Keratinocyte (primary cell): Measurements from ENCODE around the gene CDK17.

Source experiments
- CTCF ChIP-seq, 3 experiments: IDR thresholded peaks in 1 of 3; conservative IDR thresholded peaks in 1 of 3; optimal IDR thresholded peaks in 1 of 3; 2 replicates in 2 of 3; 3 replicates in 1 of 3; pipeline versions ENCODE3 to v1.5.1; 2011; ENCODE audit warnings: low read length in 3 of 3, mild to moderate bottlenecking in 3 of 3, moderate library complexity in 2 of 3, control low read depth in 1 of 3, inconsistent platforms in 1 of 3; ENCODE audit not compliant: insufficient read depth in 2 of 3; ENCODE audit errors: extremely low read depth in 1 of 3
- EZH2 ChIP-seq: IDR thresholded peaks from one replicate; pipeline ENCODE4 v1.6.1; 2012; ENCODE audit warnings: inconsistent platforms, mild to moderate bottlenecking, low read length, moderate library complexity

GRCh38 chr12:96266238-96266637 is 134.0 kb downstream of the CDK17 start:
- TF ChIP-seq CTCF (optimal IDR thresholded peaks at IDR 0.05 in 1 of 3, IDR thresholded peaks at IDR 0.05 in 1 of 3, conservative IDR thresholded peaks at IDR 0.05 in 1 of 3; ENCODE audit: extremely low read depth in 1 of 3, insufficient read depth in 2 of 3, low read length in 3 of 3), result no peak
- no peak for TF ChIP-seq EZH2
